ENCODE data around the gene DSG3.

Gene DSG3

DNA sequence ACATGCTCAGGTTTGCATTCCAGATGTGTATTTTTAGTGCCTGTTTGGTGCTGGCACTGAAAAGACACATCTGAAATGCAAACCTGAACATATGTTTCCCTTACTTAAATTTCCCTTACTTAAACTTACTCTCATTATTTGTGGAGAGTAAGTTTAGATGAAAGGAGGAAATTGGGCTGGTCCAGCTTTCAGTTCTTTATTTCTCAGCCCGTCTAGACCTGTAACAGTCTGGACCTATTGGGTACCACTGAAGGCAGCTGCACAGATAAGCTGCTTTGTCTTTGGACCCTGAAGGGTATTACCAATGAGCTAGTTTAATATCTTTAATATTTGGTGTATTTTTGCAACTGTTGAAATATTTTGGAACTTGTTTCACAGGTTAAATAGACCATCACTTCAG is 17.0 kb upstream of the DSG3 start:
- DNase-seq = no peak

DNA sequence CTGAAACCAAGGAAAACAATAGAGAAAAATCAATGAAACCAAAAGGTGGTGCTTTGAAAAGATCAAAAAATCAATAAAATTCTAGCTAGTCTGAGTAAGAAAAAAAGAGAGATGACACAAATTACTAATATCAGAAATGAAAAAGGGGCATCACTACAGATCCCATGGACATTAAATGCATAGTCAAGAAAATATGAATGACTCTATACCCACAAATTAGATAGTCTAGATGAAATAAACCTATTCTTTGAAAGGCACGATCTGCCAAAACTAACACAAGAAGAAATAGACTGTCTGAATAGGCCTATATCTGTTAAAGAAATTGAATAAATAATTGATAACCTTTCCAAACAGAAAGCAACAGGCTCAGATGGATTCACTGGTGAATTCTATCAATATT is 15.2 kb upstream of the DSG3 start:
- DNase-seq = no peak

DNA sequence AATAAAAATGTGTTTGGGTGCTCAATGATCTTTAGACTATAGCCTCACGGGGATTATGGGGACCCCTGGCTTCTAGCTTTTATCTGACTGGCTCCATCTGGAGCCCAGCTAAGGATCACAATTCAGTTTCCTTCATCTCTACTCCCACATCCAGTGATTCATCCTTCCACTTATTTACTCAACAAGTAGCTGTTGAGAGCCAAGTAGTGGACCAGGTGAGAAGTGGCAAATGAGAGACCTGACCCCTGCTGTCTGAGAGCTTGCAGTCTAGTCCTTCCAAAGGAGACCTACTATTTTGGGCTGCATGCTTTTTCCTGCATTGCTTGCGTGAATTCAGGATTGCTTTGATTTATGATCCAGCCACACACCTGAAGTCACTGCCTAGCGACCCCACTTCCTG is 10.7 kb upstream of the DSG3 start:
- DNase-seq = no peak

DNA sequence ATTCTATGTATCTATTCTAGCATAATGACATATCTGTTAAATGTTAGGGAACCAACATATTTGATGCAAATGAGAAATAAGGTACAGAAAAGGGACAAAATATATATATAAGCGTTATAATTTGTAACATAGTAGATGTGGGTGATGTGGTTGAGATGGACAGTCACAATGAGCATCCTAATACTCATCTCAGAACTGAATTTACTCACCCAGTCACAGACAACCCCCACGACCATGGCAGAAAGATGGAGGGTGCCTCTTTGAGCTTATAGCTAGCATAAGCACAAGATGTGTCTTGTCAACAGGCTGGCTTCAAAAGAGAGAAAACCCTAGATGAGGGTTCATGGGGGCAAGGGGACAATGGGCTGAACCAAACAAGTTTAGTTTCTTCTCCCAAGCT is 9.1 kb upstream of the DSG3 start:
- no peak for DNase-seq

DNA sequence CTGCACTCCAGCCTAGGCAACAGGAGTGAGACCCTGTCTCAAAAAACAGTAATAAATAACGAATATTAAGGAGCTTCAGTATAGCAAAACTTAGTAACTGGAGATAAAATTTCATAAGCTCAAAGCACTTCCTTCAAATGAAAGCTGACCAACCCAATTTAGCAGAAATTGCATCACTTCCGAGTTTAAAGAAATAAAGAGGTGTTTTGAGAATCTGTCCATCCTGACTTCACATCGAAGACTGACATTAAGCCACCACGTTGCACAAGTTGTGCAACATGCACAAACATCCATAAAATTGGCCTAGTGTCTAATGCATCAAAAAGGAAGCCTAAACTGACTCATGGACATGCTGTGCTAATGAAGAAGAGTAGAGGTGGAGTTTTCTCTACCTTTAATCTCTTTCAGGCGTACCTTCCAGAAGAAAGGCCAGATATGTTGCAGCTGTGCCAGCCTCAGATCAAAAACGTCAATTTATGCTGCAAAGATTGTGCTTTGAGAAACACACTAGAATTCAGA is 7.7 kb upstream of the DSG3 start:
- DNase-seq = no peak

DNA sequence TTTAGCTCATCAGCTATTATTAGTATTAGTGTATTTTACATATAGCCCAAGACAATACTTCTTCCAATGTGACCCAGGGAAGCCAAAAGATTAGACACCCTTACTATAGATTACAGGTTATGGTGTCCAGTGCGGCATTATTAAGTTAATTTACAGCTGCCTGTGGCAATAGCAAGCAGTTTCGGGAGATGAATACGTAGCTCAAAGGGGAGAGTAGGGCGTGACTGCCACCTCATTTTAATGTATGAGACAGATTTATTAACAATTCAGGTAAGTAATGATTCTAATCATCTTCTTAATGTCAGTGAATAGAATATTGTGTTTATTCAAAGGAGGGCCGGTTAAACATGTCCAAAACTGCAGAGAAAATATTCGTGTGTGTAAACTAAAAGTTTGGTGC is 6.8 kb upstream of the DSG3 start:
- DNase-seq = no peak

- no peak for DNase-seq
Observed at GRCh38 chr18:31441493-31441892, 6.0 kb upstream of the DSG3 start.

GRCh38 chr18:31444142-31444541 is 3.4 kb upstream of the DSG3 start:
- no peak for DNase-seq

- DNase-seq = no peak
Observed at GRCh38 chr18:31445908-31446307, 1.6 kb upstream of the DSG3 start.

GRCh38 chr18:31446854-31447253 is 687 bp upstream of the DSG3 start:
- no peak for DNase-seq

GRCh38 chr18:31450409-31450808 is 2.9 kb downstream of the DSG3 start:
- no peak for DNase-seq

DNA sequence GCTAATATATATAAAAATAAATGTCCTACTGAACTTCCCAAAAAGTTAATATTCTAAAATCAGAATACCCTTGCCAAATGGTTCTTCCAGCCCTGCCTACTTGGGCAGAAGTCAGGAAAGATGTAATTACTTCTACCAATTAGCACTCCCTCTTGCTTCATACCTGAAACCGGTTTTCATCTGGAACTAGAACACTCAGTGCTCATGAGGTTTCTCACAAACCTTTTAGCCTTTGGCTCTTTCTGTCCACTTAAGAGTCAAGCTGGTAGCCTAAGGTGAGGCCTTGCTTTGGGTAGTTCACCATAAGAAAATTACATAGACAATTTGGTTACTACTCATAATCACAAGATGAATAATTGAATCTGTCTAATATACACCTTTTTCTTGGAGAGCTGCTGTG is 4.1 kb downstream of the DSG3 start:
- DNase-seq = no peak

GRCh38 chr18:31454066-31454708 is 6.6 kb downstream of the DSG3 start:
- DNase-seq = no peak

GRCh38 chr18:31469629-31470028 is 22.1 kb downstream of the DSG3 start:
- DNase-seq = no peak

DNA sequence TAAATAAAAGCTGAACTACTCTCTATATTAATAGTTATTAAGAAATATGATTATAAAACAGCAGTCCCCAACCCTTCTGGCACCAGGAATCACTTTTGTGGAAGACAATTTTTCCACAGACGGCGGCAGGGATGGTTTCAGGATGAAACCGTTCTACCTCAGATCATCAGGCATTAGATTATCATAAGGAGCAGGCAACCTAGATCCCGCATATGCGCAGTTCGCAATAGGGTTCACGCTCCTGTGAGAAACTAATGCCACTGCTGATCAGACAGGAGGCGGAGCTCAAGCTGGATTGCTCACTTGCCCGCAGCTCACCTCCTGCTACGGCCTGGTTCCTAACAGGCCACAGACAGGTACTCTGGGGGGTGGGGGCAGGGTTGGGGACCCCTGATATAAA is 31.1 kb downstream of the DSG3 start:
- no peak for DNase-seq

- no peak for DNase-seq
Observed at GRCh38 chr18:31482051-31482450, 34.5 kb downstream of the DSG3 start.

GRCh38 chr18:31483396-31483795 is 35.9 kb downstream of the DSG3 start:
- no peak for DNase-seq

DNA sequence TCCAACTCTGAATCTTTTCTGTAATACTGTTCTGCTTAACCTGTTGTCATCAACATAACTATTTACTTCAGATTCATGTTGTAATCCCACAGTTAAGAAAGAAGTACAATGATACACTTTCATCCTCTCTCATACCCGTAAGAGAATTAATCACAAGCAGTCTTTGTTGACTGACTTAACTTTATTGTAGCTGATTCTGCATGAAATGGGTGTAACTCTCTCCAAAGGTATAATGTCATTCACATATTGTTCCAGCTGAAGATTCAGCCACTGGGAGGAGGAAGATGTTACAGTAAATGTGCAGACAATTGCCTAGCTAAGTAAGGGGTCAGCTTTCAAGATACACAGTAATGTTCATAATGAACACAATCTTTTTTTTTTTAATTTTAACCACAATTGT is 36.9 kb downstream of the DSG3 start:
- no peak for DNase-seq

- DNase-seq = no peak
Observed at GRCh38 chr18:31486165-31486564, 38.6 kb downstream of the DSG3 start.

GRCh38 chr18:31487246-31488015 is 39.9 kb downstream of the DSG3 start:
- DNase-seq = no peak

- DNase-seq = no peak
Observed at GRCh38 chr18:31489311-31489710, 41.8 kb downstream of the DSG3 start.

GRCh38 chr18:31490387-31490786 is 42.8 kb downstream of the DSG3 start:
- no peak for DNase-seq

- no peak for DNase-seq
Observed at GRCh38 chr18:31490833-31491232, 43.3 kb downstream of the DSG3 start.

GRCh38 chr18:31491586-31491985 is 44.0 kb downstream of the DSG3 start:
- no peak for DNase-seq

DNA sequence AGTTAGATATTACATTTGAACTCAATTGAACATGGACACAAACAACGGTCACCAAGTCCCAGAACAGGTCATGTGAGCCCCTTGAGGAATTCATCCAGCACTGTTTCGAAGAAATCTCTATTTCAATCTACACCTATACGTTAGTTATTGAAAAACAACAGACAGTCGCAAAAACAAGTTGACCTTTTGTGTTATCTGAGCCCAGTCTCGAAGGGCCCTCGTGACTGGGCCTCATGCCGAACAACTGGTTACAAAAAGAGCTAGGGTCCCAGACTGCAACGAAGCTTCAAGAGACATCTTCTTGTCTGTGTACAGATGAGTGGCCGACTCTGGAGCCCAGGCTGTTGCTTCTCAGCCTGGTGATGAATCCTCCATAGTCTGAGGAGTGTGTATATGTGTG is 45.1 kb downstream of the DSG3 start:
- no peak for DNase-seq
